ENCODE data around the gene NR6A1. TPM values are rescaled to one million over a fixed set of nuclear protein-coding genes. Genes with fewer than 3 reads are reported as not detected.

Gene NR6A1
- total RNA-seq, 4 donors from 2014 or later, result 9.7 to 14.6 (median 12.5) TPM

DNA sequence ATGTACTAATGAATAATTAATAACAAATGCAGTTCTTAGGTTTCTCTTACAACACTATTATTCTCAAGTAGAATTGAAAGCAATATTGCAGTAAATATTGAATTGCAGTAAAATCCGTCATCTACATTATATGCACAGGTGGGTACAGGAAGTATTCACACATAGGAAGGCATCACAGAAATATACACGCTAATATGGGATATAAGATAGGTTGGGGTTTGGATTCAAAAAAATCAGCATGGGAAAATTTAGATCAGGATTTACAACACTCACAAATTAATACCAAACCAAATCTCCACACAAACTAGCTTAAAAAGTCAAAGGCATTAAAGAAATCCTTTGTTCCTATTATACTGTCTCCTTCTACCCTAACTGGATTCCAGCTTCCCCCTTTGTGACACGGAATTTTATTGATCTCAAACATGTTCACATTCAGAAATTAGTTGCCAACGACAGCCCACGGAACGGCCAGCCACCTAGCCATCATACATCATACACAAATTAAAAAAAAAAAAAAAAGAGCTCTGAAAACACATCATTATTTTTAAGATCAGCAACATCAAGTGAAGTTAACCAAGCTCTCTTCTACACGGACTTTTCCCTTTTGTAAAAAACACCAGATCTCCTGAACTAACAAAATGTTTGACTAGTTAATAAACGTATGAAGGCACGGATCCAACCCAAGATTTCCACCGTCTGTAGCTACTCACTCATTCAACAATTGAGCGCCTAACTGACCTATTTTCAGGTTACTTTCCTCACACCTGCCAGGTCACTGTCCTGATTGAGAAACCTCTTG, 2.2 kb downstream of the NR6A1 start:
- peak overlapping the region; percentile 88 to 94 (median 90) for H3K27ac ChIP-seq
- 18 to 20% methylated on average over 7 to 11 of the region's 11 CpGs for WGBS, 2 donors (ENCODE audit: low coverage in 1 of 2)
- TF ChIP-seq, protein P1, sequence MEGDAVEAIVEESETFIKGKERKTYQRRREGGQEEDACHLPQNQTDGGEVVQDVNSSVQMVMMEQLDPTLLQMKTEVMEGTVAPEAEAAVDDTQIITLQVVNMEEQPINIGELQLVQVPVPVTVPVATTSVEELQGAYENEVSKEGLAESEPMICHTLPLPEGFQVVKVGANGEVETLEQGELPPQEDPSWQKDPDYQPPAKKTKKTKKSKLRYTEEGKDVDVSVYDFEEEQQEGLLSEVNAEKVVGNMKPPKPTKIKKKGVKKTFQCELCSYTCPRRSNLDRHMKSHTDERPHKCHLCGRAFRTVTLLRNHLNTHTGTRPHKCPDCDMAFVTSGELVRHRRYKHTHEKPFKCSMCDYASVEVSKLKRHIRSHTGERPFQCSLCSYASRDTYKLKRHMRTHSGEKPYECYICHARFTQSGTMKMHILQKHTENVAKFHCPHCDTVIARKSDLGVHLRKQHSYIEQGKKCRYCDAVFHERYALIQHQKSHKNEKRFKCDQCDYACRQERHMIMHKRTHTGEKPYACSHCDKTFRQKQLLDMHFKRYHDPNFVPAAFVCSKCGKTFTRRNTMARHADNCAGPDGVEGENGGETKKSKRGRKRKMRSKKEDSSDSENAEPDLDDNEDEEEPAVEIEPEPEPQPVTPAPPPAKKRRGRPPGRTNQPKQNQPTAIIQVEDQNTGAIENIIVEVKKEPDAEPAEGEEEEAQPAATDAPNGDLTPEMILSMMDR (IDR thresholded peaks at IDR 0.05), result no peak
- peak in 1 of 3 donors; percentile 6 for TF ChIP-seq POLR2AphosphoS5 (IDR thresholded peaks at IDR 0.05)
- peak overlapping the region in 3 of 4 donors; percentile 83 to 100 (median 97) for H3K4me3 ChIP-seq
- intact Hi-C loops (cut with DNase I; ENCODE audit: low total_unique reads) (no loop called here), in situ Hi-C loops (cut with MboI; ENCODE audit: low pct_ligation_motif_present in 1 of 4, low pct_unique_long_range_greater_than_20kb in 1 of 4, low sequenced_read_pairs in 3 of 4) (no loop called here)
- DNase-seq, result no peak
- peaks cover 54% of the 10 kb centered on the region for H3K27me3 ChIP-seq
- peaks cover 0 to 52% (median 29%) of the 10 kb centered on the region in 4 donors for H3K4me1 ChIP-seq
- no peaks in the 10 kb centered on the region for H3K9me3 ChIP-seq
- H3K36me3 ChIP-seq, result no peaks in the 10 kb centered on the region

GRCh38 chr9:124768334-124768733, 2.8 kb downstream of the NR6A1 start:
- intact Hi-C loops (cut with DNase I; ENCODE audit: low total_unique reads), result no loop called here
- TF ChIP-seq POLR2A (IDR thresholded peaks at IDR 0.05), result no peak
- DNase-seq, result no peak
- Histone ChIP-seq H3K4me1 (peaks cover 0 to 52% (median 29%) of the 10 kb centered on the region in 4 donors), H3K4me3 (peak overlapping the region in 2 of 4 donors; percentile 83 to 100), H3K27ac (peak overlapping the region in 3 of 4 donors; percentile 90 to 94 (median 91)), H3K27me3 (peaks cover 54% of the 10 kb centered on the region), H3K36me3 (no peaks in the 10 kb centered on the region), H3K9me3 (no peaks in the 10 kb centered on the region)
- in situ Hi-C loops (cut with MboI; ENCODE audit: low pct_ligation_motif_present in 1 of 4, low pct_unique_long_range_greater_than_20kb in 1 of 4, low sequenced_read_pairs in 3 of 4), result no loop called here
- 32 to 41% methylated on average over 3 of the region's 3 CpGs for WGBS, 2 donors (ENCODE audit: low coverage in 1 of 2)

GRCh38 chr9:124767821-124768220, 3.3 kb downstream of the NR6A1 start:
- Histone ChIP-seq H3K27ac (peak overlapping the region in 3 of 4 donors; percentile 90 to 94 (median 91)), H3K36me3 (no peaks in the 10 kb centered on the region), H3K4me1 (peaks cover 0 to 52% (median 29%) of the 10 kb centered on the region in 4 donors), H3K9me3 (no peaks in the 10 kb centered on the region), H3K4me3 (no peak overlapping the region), H3K27me3 (peaks cover 59% of the 10 kb centered on the region)
- WGBS, 2 donors (ENCODE audit: low coverage in 1 of 2), result 23 to 30% methylated on average over 2 of the region's 2 CpGs
- intact Hi-C loops (cut with DNase I; ENCODE audit: low total_unique reads), result no loop called here
- TF ChIP-seq EP300 (IDR thresholded peaks at IDR 0.05; ENCODE audit: low read depth) (no peak), POLR2A (IDR thresholded peaks at IDR 0.05) (no peak), POLR2AphosphoS5 (IDR thresholded peaks at IDR 0.05) (no peak)
- in situ Hi-C loops (cut with MboI; ENCODE audit: low pct_ligation_motif_present in 1 of 4, low pct_unique_long_range_greater_than_20kb in 1 of 4, low sequenced_read_pairs in 3 of 4), result no loop called here
- no peak for DNase-seq

DNA sequence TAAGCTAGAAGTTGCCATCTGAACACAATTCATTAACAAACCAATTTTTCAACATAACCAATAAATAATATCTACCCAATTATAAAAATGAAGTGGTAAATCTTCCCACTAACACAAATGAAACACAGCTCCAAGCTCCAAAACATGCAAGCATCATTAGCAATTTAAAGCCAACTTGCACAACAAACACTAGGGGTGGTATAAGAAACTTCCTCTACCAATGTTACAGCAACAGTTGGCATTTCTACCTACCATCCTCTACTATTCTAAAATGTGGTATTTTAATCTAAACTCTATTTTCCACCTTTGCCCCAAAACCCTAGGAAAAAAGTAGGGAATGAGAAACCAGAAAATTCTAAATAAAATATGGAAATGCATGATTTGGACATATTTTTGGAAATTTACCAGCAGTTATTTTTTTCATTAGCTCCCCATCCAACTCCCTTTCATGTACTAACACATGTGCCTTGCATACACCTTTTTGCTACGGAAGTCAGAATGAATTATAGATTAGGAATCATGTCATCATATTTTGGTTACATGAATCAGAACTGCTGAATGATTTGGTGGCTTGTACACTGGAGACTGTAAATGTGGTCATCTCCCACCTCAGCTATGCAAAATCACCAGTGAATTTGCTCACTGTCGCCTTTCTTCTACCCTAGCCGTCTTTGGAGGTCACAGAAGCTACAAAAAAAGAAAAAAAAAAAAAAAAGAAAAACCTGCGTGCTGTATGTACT, 4.1 kb downstream of the NR6A1 start:
- in situ Hi-C loops (cut with MboI; ENCODE audit: low pct_ligation_motif_present in 1 of 4, low pct_unique_long_range_greater_than_20kb in 1 of 4, low sequenced_read_pairs in 3 of 4) (no loop called here), intact Hi-C loops (cut with DNase I; ENCODE audit: low total_unique reads) (no loop called here)
- TF ChIP-seq POLR2AphosphoS5 (IDR thresholded peaks at IDR 0.05), result no peak
- TF ChIP-seq POLR2A (IDR thresholded peaks at IDR 0.05), result no peak
- TF ChIP-seq EP300 (IDR thresholded peaks at IDR 0.05; ENCODE audit: low read depth), result no peak
- TF ChIP-seq, protein P1 (IDR thresholded peaks at IDR 0.05), result peak in 2 of 5 experiments; percentile 11 to 23
- no peak for DNase-seq
- no peaks in the 10 kb centered on the region for H3K36me3 ChIP-seq
- peaks cover 0 to 49% (median 28%) of the 10 kb centered on the region in 4 donors for H3K4me1 ChIP-seq
- H3K4me3 ChIP-seq, result no peak overlapping the region
- H3K9me3 ChIP-seq, result no peaks in the 10 kb centered on the region
- H3K27ac ChIP-seq, result peak overlapping the region in 2 of 4 donors; percentile 3 to 90
- WGBS, 2 donors (ENCODE audit: low coverage in 1 of 2), result 26 to 41% methylated on average over 4 of the region's 4 CpGs
- H3K27me3 ChIP-seq, result peaks cover 64% of the 10 kb centered on the region

DNA sequence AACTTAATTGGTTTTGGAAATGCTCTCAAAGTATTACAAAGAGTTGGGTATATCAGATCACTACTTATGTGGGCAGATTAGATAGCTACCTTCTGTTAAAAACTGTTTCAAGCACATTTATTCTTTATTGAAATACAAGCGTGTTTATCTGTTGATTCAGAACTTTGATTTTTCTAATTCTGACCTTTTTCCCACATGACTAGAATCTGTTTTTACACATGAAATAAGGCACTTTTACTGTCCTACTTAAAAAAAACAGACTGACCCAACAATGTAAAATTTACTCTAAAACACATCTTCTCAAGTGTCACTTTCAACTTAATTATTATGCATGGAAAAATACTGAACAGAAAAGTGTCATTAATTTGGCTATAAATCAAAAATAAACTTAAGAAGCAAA, 4.8 kb downstream of the NR6A1 start:
- Histone ChIP-seq H3K27ac (no peak overlapping the region), H3K4me1 (peaks cover 0 to 46% (median 28%) of the 10 kb centered on the region in 4 donors), H3K36me3 (no peaks in the 10 kb centered on the region), H3K27me3 (peaks cover 64% of the 10 kb centered on the region), H3K9me3 (no peaks in the 10 kb centered on the region), H3K4me3 (no peak overlapping the region)
- in situ Hi-C loops (cut with MboI; ENCODE audit: low pct_ligation_motif_present in 1 of 4, low pct_unique_long_range_greater_than_20kb in 1 of 4, low sequenced_read_pairs in 3 of 4), result no loop called here
- intact Hi-C loops (cut with DNase I; ENCODE audit: low total_unique reads), result no loop called here
- 85 to 88% methylated on average over 1 of the region's 1 CpG for WGBS, 2 donors (ENCODE audit: low coverage in 1 of 2)
- TF ChIP-seq POLR2AphosphoS5 (IDR thresholded peaks at IDR 0.05) (no peak), EP300 (IDR thresholded peaks at IDR 0.05; ENCODE audit: low read depth) (no peak), POLR2A (IDR thresholded peaks at IDR 0.05) (no peak)
- TF ChIP-seq, protein P1 (IDR thresholded peaks at IDR 0.05), result no peak
- no peak for DNase-seq
